Measurements from ENCODE around the gene PPIL1. TPM values are rescaled to one million over a fixed set of nuclear protein-coding genes. Genes with fewer than 3 reads are reported as not detected.

The PPIL1 gene
- total RNA-seq, 6 experiments from 2014 or later = 36.1 to 46.8 (median 39.6) TPM

DNA sequence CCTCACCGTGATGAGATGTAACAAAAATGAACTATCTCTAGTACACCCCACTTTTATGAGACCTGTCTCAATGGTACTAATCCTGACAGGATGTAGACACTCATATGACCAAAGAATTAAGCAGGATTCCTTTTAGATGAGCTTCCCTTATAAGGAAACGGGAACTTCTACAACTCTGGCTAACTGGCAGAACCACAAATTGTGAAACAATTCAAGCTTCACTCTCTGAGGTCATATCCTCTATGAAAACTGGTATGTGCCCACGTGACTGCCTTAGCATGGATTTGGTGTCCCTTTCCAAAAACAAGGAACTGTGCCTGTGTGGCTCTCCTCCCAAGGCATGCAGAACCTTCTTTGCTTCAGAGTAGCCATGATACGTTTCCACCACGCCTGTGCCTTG is 21.3 kb downstream of the PPIL1 start:
- H3K4me1 Mint-ChIP-seq (ENCODE audit: low read depth) = peaks cover 80% of the 10 kb centered on the region
- H3K9me3 Mint-ChIP-seq = peaks cover 9% of the 10 kb centered on the region
- H3K4me3 Mint-ChIP-seq = peak overlapping the region; percentile 72
- peaks cover 55% of the 10 kb centered on the region for H3K36me3 Mint-ChIP-seq (ENCODE audit: low read depth)
- TF ChIP-seq, protein P1, sequence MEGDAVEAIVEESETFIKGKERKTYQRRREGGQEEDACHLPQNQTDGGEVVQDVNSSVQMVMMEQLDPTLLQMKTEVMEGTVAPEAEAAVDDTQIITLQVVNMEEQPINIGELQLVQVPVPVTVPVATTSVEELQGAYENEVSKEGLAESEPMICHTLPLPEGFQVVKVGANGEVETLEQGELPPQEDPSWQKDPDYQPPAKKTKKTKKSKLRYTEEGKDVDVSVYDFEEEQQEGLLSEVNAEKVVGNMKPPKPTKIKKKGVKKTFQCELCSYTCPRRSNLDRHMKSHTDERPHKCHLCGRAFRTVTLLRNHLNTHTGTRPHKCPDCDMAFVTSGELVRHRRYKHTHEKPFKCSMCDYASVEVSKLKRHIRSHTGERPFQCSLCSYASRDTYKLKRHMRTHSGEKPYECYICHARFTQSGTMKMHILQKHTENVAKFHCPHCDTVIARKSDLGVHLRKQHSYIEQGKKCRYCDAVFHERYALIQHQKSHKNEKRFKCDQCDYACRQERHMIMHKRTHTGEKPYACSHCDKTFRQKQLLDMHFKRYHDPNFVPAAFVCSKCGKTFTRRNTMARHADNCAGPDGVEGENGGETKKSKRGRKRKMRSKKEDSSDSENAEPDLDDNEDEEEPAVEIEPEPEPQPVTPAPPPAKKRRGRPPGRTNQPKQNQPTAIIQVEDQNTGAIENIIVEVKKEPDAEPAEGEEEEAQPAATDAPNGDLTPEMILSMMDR (IDR thresholded peaks at IDR 0.05) = no peak
- DNase-seq = peak; percentile 92
- peak overlapping the region; percentile 99 for H3K27ac Mint-ChIP-seq
- H3K27me3 Mint-ChIP-seq (ENCODE audit: insufficient read depth) = no peaks in the 10 kb centered on the region

DNA sequence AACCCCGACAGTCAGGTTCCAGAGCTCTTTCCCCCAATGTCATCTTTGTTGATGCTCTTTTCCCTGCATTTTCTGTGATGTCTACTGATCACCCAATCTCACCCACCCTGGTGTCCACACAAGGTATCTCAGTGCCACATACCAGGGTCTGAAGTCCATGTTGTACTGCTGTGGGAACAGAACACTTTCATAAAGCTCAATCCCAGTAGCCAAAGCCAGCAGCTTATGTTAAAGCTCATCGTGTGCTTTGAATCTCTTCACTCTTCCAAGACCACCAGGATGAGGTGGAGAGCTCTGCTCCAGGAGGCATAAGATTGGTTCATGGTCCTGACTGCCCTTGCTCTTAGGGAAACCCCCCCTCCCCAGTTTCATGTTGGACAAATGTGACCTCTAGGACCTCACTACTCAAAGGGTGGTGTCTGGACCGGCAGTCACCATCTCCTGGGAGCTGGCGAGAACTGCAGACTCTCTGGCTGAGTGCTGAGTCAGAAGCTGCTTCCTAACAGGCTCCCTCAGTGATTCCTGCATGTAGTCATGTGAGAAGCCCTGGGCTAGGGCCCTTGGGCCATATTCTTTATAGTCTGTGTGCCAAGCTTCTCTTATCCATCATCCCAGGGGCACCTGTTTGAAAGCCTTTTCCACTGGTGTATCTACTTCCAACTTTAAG is 22.0 kb downstream of the PPIL1 start:
- H3K27me3 Mint-ChIP-seq (ENCODE audit: insufficient read depth) = peaks cover 2% of the 10 kb centered on the region; the same call in 1 of the 2 replicates
- peak overlapping the region; percentile 72 for H3K4me3 Mint-ChIP-seq
- peaks cover 55% of the 10 kb centered on the region for H3K36me3 Mint-ChIP-seq (ENCODE audit: low read depth)
- TF ChIP-seq, protein P1 (IDR thresholded peaks at IDR 0.05) = peak; percentile 45
- peak; percentile 86 for DNase-seq
- peaks cover 79% of the 10 kb centered on the region for H3K4me1 Mint-ChIP-seq (ENCODE audit: low read depth)
- peak overlapping the region; percentile 99 for H3K27ac Mint-ChIP-seq
- H3K9me3 Mint-ChIP-seq = peaks cover 9% of the 10 kb centered on the region

DNA sequence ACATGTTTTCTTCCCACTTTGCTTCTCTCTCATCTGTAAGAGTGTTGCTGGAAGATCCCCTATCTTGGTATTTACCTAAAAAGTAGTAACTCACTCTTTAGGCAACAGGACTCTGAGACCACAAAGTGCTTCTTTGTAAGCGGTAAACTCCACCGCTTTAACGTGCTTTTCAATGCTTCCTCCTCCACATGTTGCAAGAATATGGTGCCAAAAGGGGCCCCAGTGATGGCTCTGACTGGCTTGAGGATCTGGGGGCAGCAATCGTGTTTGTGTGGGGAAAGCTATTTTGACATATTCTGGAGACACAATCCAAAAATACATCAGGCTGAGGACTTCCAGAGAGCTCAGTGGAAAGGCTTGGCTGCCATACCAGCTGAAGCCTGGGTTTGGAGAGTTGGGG is 23.0 kb downstream of the PPIL1 start:
- Mint-ChIP-seq H3K4me3 (no peak overlapping the region), H3K9me3 (peaks cover 9% of the 10 kb centered on the region), H3K4me1 (ENCODE audit: low read depth) (peaks cover 73% of the 10 kb centered on the region), H3K27me3 (ENCODE audit: insufficient read depth) (peaks cover 2% of the 10 kb centered on the region; the same call in 1 of the 2 replicates), H3K27ac (peak overlapping the region; percentile 99), H3K36me3 (ENCODE audit: low read depth) (peaks cover 50% of the 10 kb centered on the region)
- TF ChIP-seq, protein P1 (IDR thresholded peaks at IDR 0.05) = no peak
- no peak for DNase-seq

DNA sequence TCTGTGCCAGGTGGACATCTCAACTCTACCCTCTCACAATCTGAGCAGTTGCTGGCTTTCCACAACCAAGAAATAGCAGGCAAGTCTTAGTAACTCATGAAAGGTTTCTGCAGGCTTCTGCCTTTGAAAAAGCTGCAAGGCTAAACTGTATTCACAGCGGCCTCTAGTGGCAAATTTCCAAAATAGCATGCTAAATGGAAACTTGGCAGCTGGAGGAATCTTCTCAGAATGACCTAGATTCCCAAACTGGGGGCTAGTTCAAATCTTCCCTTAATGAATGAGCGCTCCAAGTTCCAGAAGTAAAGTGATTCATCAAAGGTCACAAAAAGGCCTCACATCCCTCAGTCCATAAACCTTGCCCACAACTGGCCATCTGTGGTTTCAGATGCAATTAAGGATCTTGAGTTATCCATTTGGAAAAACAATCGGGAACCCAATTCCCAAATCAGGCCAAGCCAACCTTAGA is 23.4 kb downstream of the PPIL1 start:
- peak; percentile 87 for DNase-seq
- peaks cover 46% of the 10 kb centered on the region for H3K36me3 Mint-ChIP-seq (ENCODE audit: low read depth)
- peaks cover 2% of the 10 kb centered on the region; the same call in 1 of the 2 replicates for H3K27me3 Mint-ChIP-seq (ENCODE audit: insufficient read depth)
- peaks cover 9% of the 10 kb centered on the region for H3K9me3 Mint-ChIP-seq
- H3K27ac Mint-ChIP-seq = peak overlapping the region; percentile 99; the same call in 1 of the 2 replicates
- TF ChIP-seq, protein P1 (IDR thresholded peaks at IDR 0.05) = peak; percentile 94
- H3K4me1 Mint-ChIP-seq (ENCODE audit: low read depth) = peaks cover 69% of the 10 kb centered on the region
- no peak overlapping the region for H3K4me3 Mint-ChIP-seq

DNA sequence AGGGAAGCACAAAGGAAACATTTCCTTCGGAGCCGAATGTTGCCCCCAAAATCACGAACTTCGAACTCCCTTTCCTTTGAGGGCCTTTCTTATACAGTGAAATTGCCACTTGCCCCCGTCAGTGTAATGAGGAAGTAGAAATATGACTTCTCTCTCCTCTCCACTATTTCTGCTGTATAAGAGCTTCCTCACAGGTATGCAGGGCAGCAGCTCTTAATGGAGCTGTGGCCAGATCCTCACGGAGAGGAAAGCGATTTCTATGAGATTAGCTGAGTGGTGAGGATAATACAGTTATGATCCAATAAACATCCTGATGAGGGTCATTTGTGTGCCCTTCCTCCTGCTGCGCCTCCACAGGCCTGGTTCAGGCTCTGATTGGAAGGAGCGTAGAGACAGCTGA is 24.6 kb downstream of the PPIL1 start:
- Mint-ChIP-seq H3K27me3 (ENCODE audit: insufficient read depth) (peaks cover 2% of the 10 kb centered on the region), H3K36me3 (ENCODE audit: low read depth) (peaks cover 35% of the 10 kb centered on the region), H3K4me3 (no peak overlapping the region), H3K9me3 (peaks cover 9% of the 10 kb centered on the region), H3K27ac (no peak overlapping the region), H3K4me1 (ENCODE audit: low read depth) (peaks cover 58% of the 10 kb centered on the region)
- TF ChIP-seq, protein P1 (IDR thresholded peaks at IDR 0.05) = no peak
- no peak for DNase-seq

Measured in HFFc6 (cell line).